ENCODE results near the gene VPS26C.
"Not testable (repeated sequence)": the region's sequence is repeated elsewhere in the genome, so short reads cannot be mapped to it uniquely, and the experiment has no call there.

Gene VPS26C

DNA sequence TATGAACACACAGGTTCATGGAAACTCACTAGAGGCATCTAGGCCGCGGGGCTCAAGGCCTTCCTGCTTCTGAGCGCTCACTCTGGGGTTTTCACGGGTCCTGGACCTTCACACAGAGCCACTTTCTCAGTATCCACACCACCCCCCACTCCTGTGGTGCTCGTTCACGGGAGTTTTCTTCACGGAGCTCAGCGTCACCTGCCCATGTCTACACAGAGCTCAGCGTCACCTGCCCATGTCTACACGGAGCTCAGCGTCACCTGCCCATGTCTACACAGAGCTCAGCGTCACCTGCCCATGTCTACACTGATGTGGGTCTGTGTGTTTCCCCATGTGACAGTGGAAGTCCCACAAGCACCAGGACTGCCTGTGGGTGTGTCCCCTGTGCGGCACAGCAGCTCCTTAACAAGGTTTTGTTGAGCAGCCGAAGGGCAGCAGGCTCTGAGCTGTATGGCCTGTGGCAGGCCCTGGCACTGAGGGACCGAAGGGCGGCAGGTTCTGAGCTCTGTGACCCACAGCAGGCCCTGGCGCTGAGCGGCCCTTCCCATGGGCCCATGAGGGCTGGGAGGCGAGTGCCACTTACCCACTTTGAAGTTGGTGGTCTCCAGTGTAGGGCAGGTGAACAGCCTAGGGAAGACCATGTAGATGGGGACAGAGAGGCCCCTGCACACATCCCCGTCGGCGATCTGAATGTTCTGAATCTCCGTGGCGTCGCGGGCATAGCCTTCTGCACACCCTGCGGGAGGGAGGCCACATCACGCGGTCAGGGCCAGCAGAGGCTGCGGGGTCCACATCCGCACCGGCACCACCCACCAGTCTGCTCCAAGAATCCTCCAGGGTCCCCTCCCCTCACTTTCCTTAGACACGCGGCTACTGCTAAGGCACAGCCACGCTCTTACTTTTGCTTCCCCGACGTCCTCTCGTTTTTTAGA lies 39.8 kb downstream of the VPS26C start:
- no peak for DNase-seq

GRCh38 chr21:37226041-37226920 lies 40.9 kb downstream of the VPS26C start:
- DNase-seq, result no peak

- DNase-seq, result no peak
These were observed 42.0 kb downstream of the VPS26C start for GRCh38 chr21:37224861-37225839.

DNA sequence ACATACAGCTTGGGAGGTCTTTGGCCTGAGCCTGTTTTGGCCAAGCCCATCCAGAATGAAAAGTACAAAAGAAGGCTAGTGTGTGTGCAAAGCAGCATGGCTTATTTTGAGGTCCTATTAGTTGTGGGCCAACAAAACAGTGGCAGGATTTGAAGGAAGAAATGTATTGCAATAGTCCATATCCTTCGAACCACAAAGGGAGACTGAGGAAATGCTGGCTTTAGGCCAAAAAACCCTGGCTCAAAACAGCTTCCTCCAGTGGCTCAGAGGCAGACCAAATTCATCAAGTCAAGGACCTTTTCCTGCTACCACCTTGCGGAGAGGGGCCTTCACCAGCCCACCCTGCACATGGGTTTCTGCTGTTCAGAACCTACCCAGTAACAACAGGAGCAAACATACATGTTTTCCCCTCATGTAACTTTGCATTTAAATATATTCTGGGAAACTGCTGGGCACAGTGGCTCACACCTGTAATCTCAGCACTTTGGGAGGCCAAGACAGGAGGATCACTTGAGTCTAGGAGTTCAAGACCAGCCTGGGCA lies 43.3 kb downstream of the VPS26C start:
- DNase-seq, result no peak

DNA sequence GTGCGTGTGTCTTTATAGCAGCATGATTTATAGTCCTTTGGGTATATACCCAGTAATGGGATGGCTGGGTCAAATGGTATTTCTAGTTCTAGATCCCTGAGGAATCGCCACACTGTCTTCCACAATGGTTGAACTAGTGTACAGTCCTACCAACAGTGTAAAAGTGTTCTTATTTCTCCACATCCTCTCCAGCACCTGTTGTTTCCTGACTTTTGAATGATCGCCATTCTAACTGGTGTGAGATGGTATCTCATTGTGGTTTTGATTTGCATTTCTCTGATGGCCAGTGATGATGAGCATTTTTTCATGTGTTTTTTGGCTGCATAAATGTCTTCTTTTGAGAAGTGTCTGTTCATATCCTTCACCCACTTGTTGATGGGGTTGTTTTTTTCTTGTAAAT lies 44.9 kb downstream of the VPS26C start:
- DNase-seq, result not testable (repeated sequence)

GRCh38 chr21:37220981-37221664 lies 46.0 kb downstream of the VPS26C start:
- DNase-seq, result peak; percentile 88

DNA sequence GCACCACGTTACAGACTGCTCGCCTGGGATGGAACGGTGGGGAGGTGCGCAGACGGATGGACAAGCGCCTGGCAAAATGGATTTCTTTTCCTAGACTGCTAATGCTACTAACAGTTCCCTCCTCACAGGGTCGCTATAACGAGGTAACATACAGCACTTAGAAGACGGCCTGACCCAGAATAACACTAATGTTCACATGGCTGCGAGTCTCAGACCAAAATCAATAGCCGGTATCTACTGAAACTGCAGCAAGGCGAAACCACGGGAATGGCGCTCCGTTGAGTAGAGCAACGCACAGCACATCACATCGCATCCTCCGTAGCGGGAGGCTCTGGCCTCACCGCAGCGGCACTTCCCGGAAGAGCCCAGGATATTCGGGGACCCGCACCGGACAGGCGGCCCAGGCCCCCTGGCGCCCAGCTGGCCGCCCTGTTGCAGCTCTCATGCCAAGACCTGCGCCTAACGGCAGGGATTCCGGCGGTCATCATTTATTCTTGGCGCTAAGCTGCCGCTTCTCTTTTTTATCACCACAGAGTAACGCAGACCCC lies 46.6 kb downstream of the VPS26C start:
- no peak for DNase-seq

GRCh38 chr21:37219761-37220432 lies 47.2 kb downstream of the VPS26C start:
- no peak for DNase-seq

- DNase-seq, result no peak
These were observed 52.2 kb downstream of the VPS26C start for GRCh38 chr21:37214952-37215351.

GRCh38 chr21:37210799-37211198 lies 56.3 kb downstream of the VPS26C start:
- DNase-seq, result no peak

- no peak for DNase-seq
These were observed 57.0 kb downstream of the VPS26C start for GRCh38 chr21:37210130-37210529.

DNA sequence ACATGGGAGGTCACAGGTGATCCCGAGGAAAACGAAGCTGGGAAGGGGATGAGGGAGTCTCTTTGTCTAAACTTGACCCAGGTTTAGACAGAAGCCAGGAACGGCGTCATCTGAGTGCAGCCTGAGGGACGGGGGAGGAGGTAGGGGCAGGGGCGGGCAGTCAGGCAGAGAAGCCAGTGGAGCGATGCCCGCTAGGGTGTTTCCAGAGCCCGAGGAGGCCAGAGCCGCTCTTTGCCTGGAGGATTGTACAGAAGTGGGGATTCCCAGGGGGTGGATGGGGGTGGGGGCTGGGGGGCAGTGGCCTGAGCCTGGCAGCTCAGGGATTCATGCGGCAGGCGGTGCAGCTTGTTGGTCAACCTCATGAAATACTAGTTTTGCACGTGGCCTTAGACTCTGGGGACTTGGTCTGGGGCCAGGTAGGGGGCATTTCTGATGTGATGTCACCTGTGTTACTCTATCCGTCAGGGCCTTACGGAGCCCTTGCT lies 58.4 kb downstream of the VPS26C start:
- DNase-seq, result no peak

- no peak for DNase-seq
These were observed 58.9 kb downstream of the VPS26C start for GRCh38 chr21:37208056-37208721.

DNA sequence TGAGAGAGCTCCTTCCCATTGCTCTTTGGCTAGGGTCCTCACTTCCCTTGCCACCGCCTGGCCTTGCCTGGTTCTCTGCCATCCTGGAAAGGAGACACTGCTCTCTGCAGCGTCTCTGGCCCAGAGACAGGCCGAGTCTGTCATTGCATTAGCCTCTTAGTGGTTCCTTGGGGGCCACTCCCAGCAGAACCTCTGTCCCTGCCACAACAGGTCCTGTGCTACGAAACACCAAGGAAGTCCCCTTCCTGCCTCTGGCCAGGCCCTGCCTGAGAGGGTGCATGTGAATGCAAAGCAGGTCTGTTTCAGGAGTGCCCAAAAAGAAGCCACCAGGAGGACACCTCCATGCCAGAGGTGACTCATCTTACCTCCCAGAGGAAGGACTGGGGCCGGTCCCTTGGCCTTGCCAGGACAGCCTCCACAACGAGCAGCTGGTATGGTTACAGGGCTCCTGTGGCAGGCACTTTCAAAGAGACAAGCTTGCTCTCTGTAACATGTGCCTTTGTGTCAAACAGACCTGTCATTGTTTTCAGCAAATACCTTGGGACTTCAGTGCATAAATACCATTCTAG lies 59.6 kb downstream of the VPS26C start:
- no peak for DNase-seq

DNA sequence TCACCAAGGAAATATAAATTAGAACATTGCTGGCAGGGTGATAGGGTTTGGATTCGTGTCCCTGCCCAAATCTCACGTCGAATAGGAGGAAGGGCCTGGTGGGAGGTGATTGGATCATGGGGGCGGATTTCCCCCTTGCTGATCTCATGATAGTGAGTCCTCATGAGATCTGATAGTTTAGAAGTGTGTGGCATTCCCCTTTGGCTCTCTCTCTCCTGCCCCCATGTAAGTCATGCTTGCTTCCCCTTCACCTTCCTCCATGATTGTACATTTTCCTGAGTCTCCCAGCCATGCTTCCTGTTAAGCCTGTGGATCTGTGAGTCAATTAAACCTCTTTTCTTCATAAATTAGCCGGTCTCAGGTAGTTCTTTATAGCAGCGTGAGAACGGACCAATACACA lies 60.6 kb downstream of the VPS26C start:
- no peak for DNase-seq

GRCh38 chr21:37204580-37204979 lies 62.6 kb downstream of the VPS26C start:
- DNase-seq, result no peak

GRCh38 chr21:37202221-37203110 lies 64.7 kb downstream of the VPS26C start:
- no peak for DNase-seq
